Prostate gland (tissue), 2 donors: Measurements from ENCODE around the gene EP400. TPM values are rescaled to one million over a fixed set of nuclear protein-coding genes. Genes with fewer than 3 reads are reported as not detected.
A peak's percentile ranks its signal among the peaks of the same experiment; 100 is the strongest.

ENCODE experiments used
- DNase-seq: peaks from one replicate; pipeline ENCODE4 v3.0.0-alpha.2; 2019; ENCODE audit warnings: low spot score
- H3K27ac ChIP-seq, 2 donors: fragments of 200-600 bp; sonication (generic); 2 replicates each; pipeline ENCODE4 v1.5.1; 2017 to 2019
- H3K27me3 ChIP-seq: fragments of 200-600 bp; sonication (generic); replicated peaks from 2 replicates; pipeline ENCODE4 v1.5.1; 2019; ENCODE audit not compliant: insufficient read depth
- H3K36me3 ChIP-seq, 2 donors: fragments of 200-600 bp; sonication (generic); 1 replicate in 1 of 2; 2 replicates in 1 of 2; pipeline versions ENCODE4 v1.5.1 to v1.8.1; 2017 to 2019
- H3K4me1 ChIP-seq: fragments of 200-600 bp; sonication (generic); replicated peaks from 2 replicates; pipeline ENCODE4 v1.5.1; 2019
- H3K4me3 ChIP-seq, 2 donors: fragments of 200-600 bp; sonication (generic); 2 replicates each; pipeline ENCODE4 v1.5.1; 2017 to 2019
- H3K9me3 ChIP-seq: fragments of 200-600 bp; sonication (generic); 2 replicates; pipeline ENCODE4 v1.5.1; 2017
- CTCF ChIP-seq, 4 experiments: fragments of 200-600 bp in 2 of 4; fragments of 450-650 bp in 2 of 4; sonication (generic) in 2 of 4; IDR thresholded peaks; 1 replicate in 3 of 4; 2 replicates in 1 of 4; pipeline ENCODE4 v1.5.1; 2016 to 2019; ENCODE audit warnings: antibody characterized with exemption in 4 of 4, mild to moderate bottlenecking in 2 of 4, moderate library complexity in 2 of 4
- POLR2A ChIP-seq: fragments of 450-650 bp; IDR thresholded peaks from one replicate; pipeline ENCODE4 v1.6.1; 2016; ENCODE audit warnings: antibody characterized with exemption, mild to moderate bottlenecking
- POLR2AphosphoS5 ChIP-seq: sonication (generic); formaldehyde crosslinking; IDR thresholded peaks from one replicate; pipeline ENCODE4 v1.6.1; 2017; ENCODE audit warnings: antibody characterized with exemption
- WGBS: methylation state at CpG from one replicate; pipeline ENCODE4 v1.1.5; 2018; 5-methylcytosine and 5-hydroxymethylcytosine counted together
- intact Hi-C: fragments of 100-400 bp; cut with DNase I; formaldehyde crosslinking; loops from one replicate; pipeline ENCODE4 v1.14.2; 2022
- total RNA-seq, 2 donors: library from RNA; depleted of rRNA; stranded (reverse); fragments of >200 nt; gene quantifications; one replicate each; pipeline ENCODE4 v1.1.0, GENCODE V29; 2016

The EP400 gene
- total RNA-seq, 2 donors from 2014 or later: 22.3 to 46.2 TPM

GRCh38 chr12:131929581-131930456 is 19.9 kb upstream of the EP400 start:
- Histone ChIP-seq H3K4me3 (peak overlapping the region; percentile 58 to 64), H3K4me1 (no peaks in the 10 kb centered on the region), H3K27ac (peak overlapping the region in 1 of 2 donors; percentile 80), H3K9me3 (no peaks in the 10 kb centered on the region), H3K27me3 (no peaks in the 10 kb centered on the region), H3K36me3 (no peaks in the 10 kb centered on the region)
- intact Hi-C loops: loop anchor here (1.0 to 2.0 kb wide), 2 partner anchors 19 to 36 kb away; partner anchors contain the start of genes EP400 and ULK1
- DNase-seq: no peak
- TF ChIP-seq CTCF (IDR thresholded peaks at IDR 0.05) (no peak), POLR2AphosphoS5 (no peak), POLR2A (no peak)
- WGBS: under 1% methylated on average over 60 of the region's 87 CpGs

DNA sequence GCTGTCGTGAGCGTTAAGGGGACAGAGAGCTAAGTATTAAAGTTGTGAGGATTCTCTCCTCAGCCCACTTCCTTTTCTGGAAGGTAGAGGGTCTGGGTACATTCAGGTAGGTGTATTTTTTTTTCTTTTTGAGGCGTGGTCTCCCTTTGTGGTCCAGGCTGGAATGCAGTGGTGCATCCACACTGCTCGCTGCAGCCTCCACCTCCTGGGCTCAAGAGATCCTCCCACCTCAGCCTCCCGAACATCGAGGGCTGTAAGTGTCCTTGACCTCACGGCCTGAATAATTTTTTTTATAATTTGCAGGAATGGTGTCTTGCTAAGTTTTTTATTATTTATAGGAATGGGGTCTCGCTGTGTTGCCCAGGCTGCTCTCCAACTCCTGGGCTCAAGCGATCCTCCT is 19.2 kb upstream of the EP400 start:
- 87% methylated on average over 9 of the region's 9 CpGs for WGBS
- H3K36me3 ChIP-seq: no peaks in the 10 kb centered on the region
- H3K27me3 ChIP-seq: no peaks in the 10 kb centered on the region
- TF ChIP-seq POLR2A: no peak
- TF ChIP-seq CTCF (IDR thresholded peaks at IDR 0.05): no peak
- TF ChIP-seq POLR2AphosphoS5: no peak
- no peaks in the 10 kb centered on the region for H3K4me1 ChIP-seq
- DNase-seq: no peak
- no peak overlapping the region for H3K27ac ChIP-seq
- H3K9me3 ChIP-seq: no peaks in the 10 kb centered on the region
- intact Hi-C loops: loop anchor here (2.0 kb wide), 1 partner anchor 18 kb away; the partner anchor contains the start of gene EP400
- peak overlapping the region; percentile 58 to 64 for H3K4me3 ChIP-seq

- no peak for DNase-seq
- no peaks in the 10 kb centered on the region for H3K36me3 ChIP-seq
- no peak overlapping the region for H3K27ac ChIP-seq
- 97% methylated on average over 8 of the region's 8 CpGs for WGBS
- no peak for TF ChIP-seq POLR2AphosphoS5
- no peak for TF ChIP-seq POLR2A
- TF ChIP-seq CTCF (IDR thresholded peaks at IDR 0.05): no peak
- no peaks in the 10 kb centered on the region for H3K4me1 ChIP-seq
- H3K4me3 ChIP-seq: no peak overlapping the region
- no peaks in the 10 kb centered on the region for H3K9me3 ChIP-seq
- intact Hi-C loops: no loop called here
- no peaks in the 10 kb centered on the region for H3K27me3 ChIP-seq
Measured at GRCh38 chr12:131933387-131933786, 16.4 kb upstream of the EP400 start.

DNA sequence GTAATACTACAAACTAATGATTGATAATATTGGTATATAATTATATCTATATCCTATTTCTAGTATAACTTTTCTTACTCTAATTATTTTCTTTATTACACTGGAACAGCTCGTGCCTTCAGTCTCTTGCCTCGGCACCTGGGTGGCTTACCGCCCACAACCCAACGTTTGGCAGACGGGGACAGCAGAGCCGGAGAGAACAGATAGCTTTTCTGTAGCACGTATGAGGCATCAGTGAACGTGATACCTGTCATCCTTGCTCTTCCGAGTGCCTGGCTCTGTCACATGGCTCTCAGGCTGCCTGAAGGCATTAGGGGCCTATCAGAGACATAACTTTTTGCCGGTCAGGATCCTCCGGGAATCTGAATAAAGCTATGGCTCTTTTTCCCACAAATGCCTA is 15.2 kb upstream of the EP400 start:
- Histone ChIP-seq H3K4me3 (no peak overlapping the region), H3K4me1 (no peaks in the 10 kb centered on the region), H3K9me3 (no peaks in the 10 kb centered on the region), H3K27me3 (no peaks in the 10 kb centered on the region), H3K27ac (no peak overlapping the region), H3K36me3 (no peaks in the 10 kb centered on the region)
- no peak for TF ChIP-seq POLR2A
- 88% methylated on average over 11 of the region's 11 CpGs for WGBS
- intact Hi-C loops: no loop called here
- DNase-seq: no peak

DNA sequence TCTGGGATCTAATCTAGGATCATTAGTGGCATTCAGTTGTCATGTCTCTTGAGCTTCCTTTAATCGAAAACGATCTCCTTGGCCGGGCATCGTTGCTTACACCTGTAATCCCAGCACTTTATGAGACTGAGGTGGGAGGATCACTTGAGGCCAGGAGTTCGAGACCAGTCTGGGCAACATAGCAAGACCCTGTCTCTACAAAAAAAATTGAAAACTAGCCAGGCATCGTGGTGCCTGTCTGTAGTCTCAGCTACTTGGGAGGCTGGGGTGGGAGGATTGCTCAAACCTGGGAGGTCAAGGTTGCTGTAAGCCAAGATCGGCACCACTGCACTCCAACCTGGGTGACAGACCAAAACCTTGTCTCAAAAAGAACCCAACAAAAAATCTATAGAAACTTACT is 11.7 kb upstream of the EP400 start:
- H3K4me3 ChIP-seq: no peak overlapping the region
- 74% methylated on average over 7 of the region's 7 CpGs for WGBS
- H3K9me3 ChIP-seq: no peaks in the 10 kb centered on the region
- TF ChIP-seq POLR2AphosphoS5 (no peak), POLR2A (no peak), CTCF (IDR thresholded peaks at IDR 0.05) (no peak)
- intact Hi-C loops: no loop called here
- peaks cover 0 to 6% of the 10 kb centered on the region in 2 donors for H3K36me3 ChIP-seq
- no peak for DNase-seq
- no peaks in the 10 kb centered on the region for H3K27me3 ChIP-seq
- H3K4me1 ChIP-seq: no peaks in the 10 kb centered on the region
- H3K27ac ChIP-seq: peak overlapping the region in 1 of 2 donors; percentile 12
